DOHH2 (cell line): ENCODE measurements around the gene RPS6KB2.
"Not testable (repeated sequence)": the region's sequence is repeated elsewhere in the genome, so short reads cannot be mapped to it uniquely, and the experiment has no call there.

Source experiments
- CTCF ChIP-seq: fragments of 200-600 bp; sonication (generic); IDR thresholded peaks from one replicate; pipeline ENCODE4 v1.5.1; 2014; ENCODE audit warnings: antibody characterized with exemption, mild to moderate bottlenecking, low read depth, low read length; ENCODE audit not compliant: poor library complexity, severe bottlenecking
- EZH2phosphoT487 ChIP-seq: fragments of 200-600 bp; sonication (generic); IDR thresholded peaks from 2 replicates; pipeline ENCODE4 v1.6.1; 2017; ENCODE audit warnings: borderline replicate concordance, mild to moderate bottlenecking, antibody characterized with exemption, low read length, moderate library complexity, mixed read lengths

- not testable (repeated sequence) for TF ChIP-seq CTCF, EZH2phosphoT487
These were observed 37.2 kb downstream of the RPS6KB2 start for GRCh38 chr11:67465530-67465929.
